Measurements from ENCODE around the gene PRKCQ. TPM values are rescaled to one million over a fixed set of nuclear protein-coding genes. Genes with fewer than 3 reads are reported as not detected.

Gene PRKCQ
- total and polyA plus RNA-seq, 11 donors: 0.04 to 2.0 (median 0.13) TPM; not detected in 1

DNA sequence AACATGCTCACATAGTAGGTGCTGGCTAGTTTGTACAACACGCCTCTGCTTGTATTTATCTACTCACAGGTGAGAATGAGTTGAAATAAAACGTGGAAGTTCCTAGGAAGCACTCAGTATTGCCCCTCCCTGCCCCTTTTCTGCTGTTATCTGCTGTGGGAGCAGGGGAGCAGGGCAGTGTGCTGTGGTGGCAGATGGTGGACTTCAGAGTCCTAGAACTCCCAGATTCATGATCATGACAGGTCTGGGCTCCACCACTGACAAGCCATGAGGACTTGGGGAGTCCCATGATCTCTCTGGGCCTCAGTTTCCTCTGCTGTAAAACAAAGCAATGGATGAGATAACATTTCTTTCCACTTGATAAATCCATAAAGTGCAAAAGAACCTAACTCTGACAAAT, 11.6 kb upstream of the PRKCQ start:
- H3K4me1 ChIP-seq: no peaks in the 10 kb centered on the region
- intact Hi-C loops (cut with DNase I): loop anchor here in 1 of 10 donors (1.0 kb wide), 1 partner anchor 26 kb away; no protein-coding TSS in a partner anchor
- peak overlapping the region in 1 of 12 donors; percentile 17 for H3K27ac ChIP-seq
- 46 to 59% (median 52%) methylated on average over 2 of the region's 2 CpGs for WGBS, 4 donors
- no peaks in the 10 kb centered on the region for H3K36me3 ChIP-seq
- DNase-seq (no peak), ATAC-seq (no peak)
- no peaks in the 10 kb centered on the region for H3K9me3 ChIP-seq
- no peak for TF ChIP-seq POLR2A (IDR thresholded peaks at IDR 0.05)
- TF ChIP-seq, protein P1, sequence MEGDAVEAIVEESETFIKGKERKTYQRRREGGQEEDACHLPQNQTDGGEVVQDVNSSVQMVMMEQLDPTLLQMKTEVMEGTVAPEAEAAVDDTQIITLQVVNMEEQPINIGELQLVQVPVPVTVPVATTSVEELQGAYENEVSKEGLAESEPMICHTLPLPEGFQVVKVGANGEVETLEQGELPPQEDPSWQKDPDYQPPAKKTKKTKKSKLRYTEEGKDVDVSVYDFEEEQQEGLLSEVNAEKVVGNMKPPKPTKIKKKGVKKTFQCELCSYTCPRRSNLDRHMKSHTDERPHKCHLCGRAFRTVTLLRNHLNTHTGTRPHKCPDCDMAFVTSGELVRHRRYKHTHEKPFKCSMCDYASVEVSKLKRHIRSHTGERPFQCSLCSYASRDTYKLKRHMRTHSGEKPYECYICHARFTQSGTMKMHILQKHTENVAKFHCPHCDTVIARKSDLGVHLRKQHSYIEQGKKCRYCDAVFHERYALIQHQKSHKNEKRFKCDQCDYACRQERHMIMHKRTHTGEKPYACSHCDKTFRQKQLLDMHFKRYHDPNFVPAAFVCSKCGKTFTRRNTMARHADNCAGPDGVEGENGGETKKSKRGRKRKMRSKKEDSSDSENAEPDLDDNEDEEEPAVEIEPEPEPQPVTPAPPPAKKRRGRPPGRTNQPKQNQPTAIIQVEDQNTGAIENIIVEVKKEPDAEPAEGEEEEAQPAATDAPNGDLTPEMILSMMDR (IDR thresholded peaks at IDR 0.05): no peak
- H3K4me3 ChIP-seq: no peak overlapping the region
- peaks cover 0 to 33% (median 0%) of the 10 kb centered on the region in 9 donors for H3K27me3 ChIP-seq

- 92 to 94% (median 94%) methylated on average over 4 of the region's 4 CpGs for WGBS, 4 donors
- Histone ChIP-seq H3K27ac (no peak overlapping the region), H3K4me3 (no peak overlapping the region), H3K9me3 (no peaks in the 10 kb centered on the region), H3K27me3 (peaks cover 0 to 38% (median 0%) of the 10 kb centered on the region in 9 donors), H3K36me3 (no peaks in the 10 kb centered on the region), H3K4me1 (no peaks in the 10 kb centered on the region)
- TF ChIP-seq, protein P1 (IDR thresholded peaks at IDR 0.05): no peak
- no peak for TF ChIP-seq POLR2A (IDR thresholded peaks at IDR 0.05)
- DNase-seq (no peak), ATAC-seq (no peak)
- intact Hi-C loops (cut with DNase I): no loop called here
Measured at GRCh38 chr10:6590100-6590499, 10.0 kb upstream of the PRKCQ start.

DNA sequence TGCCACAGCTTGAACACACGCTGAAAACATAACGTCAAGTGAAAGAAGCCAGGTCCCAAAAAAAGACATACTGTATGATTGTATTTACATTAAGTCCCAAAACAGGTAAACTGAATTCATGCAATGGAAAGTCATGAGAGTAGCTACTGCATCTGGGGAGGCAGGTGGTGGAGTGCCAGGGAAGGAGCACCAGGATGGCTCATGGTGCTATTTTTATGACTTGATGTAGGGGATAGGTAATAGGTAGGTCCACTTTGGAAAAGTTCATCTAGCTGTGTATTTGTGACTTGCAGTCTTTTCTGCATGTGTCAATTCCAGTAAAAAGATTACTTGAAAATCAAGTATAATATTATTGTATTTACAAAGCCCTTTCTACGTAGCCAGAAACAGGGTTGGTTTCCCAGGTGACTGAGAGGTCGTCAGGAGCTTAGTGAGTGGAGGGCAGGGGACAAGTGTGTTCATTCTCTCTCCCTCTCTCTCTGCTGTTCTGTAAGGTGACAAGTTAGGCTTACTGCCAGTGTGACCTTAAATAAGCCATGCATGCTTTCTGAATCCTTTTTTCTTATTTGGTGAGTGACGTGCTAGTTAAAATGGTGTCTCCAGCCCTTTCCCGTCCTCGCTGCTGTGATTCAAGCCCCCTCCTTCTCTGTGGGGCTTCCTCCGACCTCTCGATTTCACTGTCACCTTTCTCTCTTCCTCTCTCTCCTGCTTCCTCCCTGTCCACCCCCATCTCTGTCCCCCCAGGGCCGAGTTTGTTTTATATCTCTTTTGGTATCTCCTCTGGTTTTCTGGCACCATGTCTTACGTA, 9.4 kb upstream of the PRKCQ start:
- Histone ChIP-seq H3K4me3 (no peak overlapping the region), H3K4me1 (no peaks in the 10 kb centered on the region), H3K9me3 (no peaks in the 10 kb centered on the region), H3K27me3 (peaks cover 0 to 38% (median 0%) of the 10 kb centered on the region in 9 donors), H3K27ac (no peak overlapping the region), H3K36me3 (no peaks in the 10 kb centered on the region)
- 47 to 56% (median 50%) methylated on average over 11 of the region's 11 CpGs for WGBS, 4 donors
- TF ChIP-seq, protein P1 (IDR thresholded peaks at IDR 0.05): no peak
- no peak for TF ChIP-seq POLR2A (IDR thresholded peaks at IDR 0.05)
- no peak for DNase-seq
- intact Hi-C loops (cut with DNase I): loop anchor here in 1 of 10 donors (10.0 kb wide), 1 partner anchor 85 kb away; no protein-coding TSS in a partner anchor
- no peak for ATAC-seq

GRCh38 chr10:6588845-6589244, 8.8 kb upstream of the PRKCQ start:
- Histone ChIP-seq H3K27me3 (peaks cover 0 to 32% (median 0%) of the 10 kb centered on the region in 9 donors), H3K4me1 (no peaks in the 10 kb centered on the region), H3K9me3 (no peaks in the 10 kb centered on the region), H3K36me3 (no peaks in the 10 kb centered on the region), H3K27ac (no peak overlapping the region), H3K4me3 (no peak overlapping the region)
- TF ChIP-seq, protein P1 (IDR thresholded peaks at IDR 0.05): no peak
- TF ChIP-seq POLR2A (IDR thresholded peaks at IDR 0.05): no peak
- no peak for DNase-seq
- 76 to 84% (median 79%) methylated on average over 3 of the region's 3 CpGs for WGBS, 4 donors
- no peak for ATAC-seq
- intact Hi-C loops (cut with DNase I): loop anchor here in 1 of 10 donors (10.0 kb wide), 1 partner anchor 86 kb away; no protein-coding TSS in a partner anchor
